ENCODE measurements around the gene DGKI. TPM values are rescaled to one million over a fixed set of nuclear protein-coding genes. Genes with fewer than 3 reads are reported as not detected.

The DGKI gene
- total RNA-seq, 4 donors from 2014 or later: 0.44 to 1.1 (median 1.0) TPM; not detected in 1

- no peak for DNase-seq
- Histone ChIP-seq H3K4me1 (peaks cover 3 to 22% (median 4%) of the 10 kb centered on the region in 3 donors), H3K27me3 (no peaks in the 10 kb centered on the region), H3K27ac (no peak overlapping the region), H3K36me3 (no peaks in the 10 kb centered on the region), H3K4me3 (no peak overlapping the region), H3K9me3 (no peaks in the 10 kb centered on the region)
- intact Hi-C loops (cut with DNase I): no loop called here
- no peak for TF ChIP-seq CTCF (IDR thresholded peaks at IDR 0.05)
- TF ChIP-seq POLR2A (IDR thresholded peaks at IDR 0.05): no peak
- WGBS, 2 donors: 43 to 45% methylated on average over 2 of the region's 2 CpGs
Observed at GRCh38 chr7:137351941-137352340, 494.8 kb downstream of the DGKI start.

GRCh38 chr7:137345799-137346449, 500.9 kb downstream of the DGKI start:
- intact Hi-C loops (cut with DNase I): no loop called here
- TF ChIP-seq CTCF (IDR thresholded peaks at IDR 0.05): no peak
- TF ChIP-seq POLR2A (IDR thresholded peaks at IDR 0.05): no peak

GRCh38 chr7:137343281-137343841, 503.4 kb downstream of the DGKI start, which contains the start of gene PTN:
Gene PTN, minus strand, starts transcription at chr7:137343733. Its CDS starts 88,760 bp downstream, at chr7:137254973.
- WGBS, 2 donors: 2 to 11% methylated on average over 12 to 19 of the region's 23 CpGs
- no peak for DNase-seq
- Histone ChIP-seq H3K9me3 (no peaks in the 10 kb centered on the region), H3K4me1 (peaks cover 0 to 28% (median 0%) of the 10 kb centered on the region in 3 donors), H3K27ac (peak within 1 kb of the TSS; percentile 19 to 80 (median 70)), H3K4me3 (peak within 1 kb of the TSS; percentile 35 to 70 (median 52)), H3K36me3 (no peaks in the 10 kb centered on the region), H3K27me3 (no peaks in the 10 kb centered on the region)
- no peak for TF ChIP-seq POLR2A (IDR thresholded peaks at IDR 0.05)
- TF ChIP-seq CTCF (IDR thresholded peaks at IDR 0.05): no peak
- intact Hi-C loops (cut with DNase I): no loop called here

More at GRCh38 chr7:137345799-137346449, 500.9 kb downstream of the DGKI start:
- H3K4me1 ChIP-seq: peaks cover 0 to 28% (median 0%) of the 10 kb centered on the region in 3 donors
- H3K27ac ChIP-seq: no peak overlapping the region
- H3K4me3 ChIP-seq: no peak overlapping the region
- no peaks in the 10 kb centered on the region for H3K9me3 ChIP-seq
- H3K36me3 ChIP-seq: no peaks in the 10 kb centered on the region
- no peaks in the 10 kb centered on the region for H3K27me3 ChIP-seq
- no peak for DNase-seq
- WGBS, 2 donors: 71 to 76% methylated on average over 6 of the region's 6 CpGs

- WGBS, 2 donors: 14 to 21% methylated on average over 3 to 5 of the region's 5 CpGs
- Histone ChIP-seq H3K4me3 (peak overlapping the region; percentile 35 to 70 (median 52)), H3K9me3 (no peaks in the 10 kb centered on the region), H3K27ac (peak overlapping the region; percentile 19 to 80 (median 70)), H3K36me3 (no peaks in the 10 kb centered on the region), H3K27me3 (no peaks in the 10 kb centered on the region), H3K4me1 (peaks cover 0 to 29% (median 0%) of the 10 kb centered on the region in 3 donors)
- no peak for DNase-seq
- intact Hi-C loops (cut with DNase I): no loop called here
- no peak for TF ChIP-seq POLR2A (IDR thresholded peaks at IDR 0.05)
- no peak for TF ChIP-seq CTCF (IDR thresholded peaks at IDR 0.05)
Observed at GRCh38 chr7:137342828-137343261, 503.9 kb downstream of the DGKI start.

- Histone ChIP-seq H3K36me3 (no peaks in the 10 kb centered on the region), H3K27me3 (no peaks in the 10 kb centered on the region), H3K4me3 (peak overlapping the region; percentile 35 to 70 (median 52)), H3K4me1 (peaks cover 0 to 34% (median 0%) of the 10 kb centered on the region in 3 donors), H3K9me3 (no peaks in the 10 kb centered on the region), H3K27ac (peak overlapping the region in 2 of 4 donors; percentile 74 to 80)
- no peak for DNase-seq
- intact Hi-C loops (cut with DNase I): no loop called here
- TF ChIP-seq CTCF (IDR thresholded peaks at IDR 0.05): no peak
- TF ChIP-seq POLR2A (IDR thresholded peaks at IDR 0.05): no peak
- WGBS, 2 donors: 32 to 42% methylated on average over 3 of the region's 3 CpGs
Observed at GRCh38 chr7:137342265-137342664, 504.5 kb downstream of the DGKI start.
